ENCODE results near the gene NRIP2.
"Not testable (repeated sequence)": the region's sequence is repeated elsewhere in the genome, so short reads cannot be mapped to it uniquely, and the experiment has no call there.

Gene NRIP2

GRCh38 chr12:2834581-2835491, at the start of gene NRIP2:
Gene NRIP2, minus strand, starts transcription at chr12:2835035. Its CDS starts 52 bp downstream, at chr12:2834983.
- DNase-seq (ENCODE audit: low read depth in 1 of 2, low spot score in 1 of 2), result no peak
- in situ Hi-C loops (cut with HindIII; ENCODE audit: low pct_unique_long_range_greater_than_20kb, low sequenced_read_pairs), result no loop called here
- no peak for TF ChIP-seq JUND (IDR thresholded peaks at IDR 0.05; ENCODE audit: low read depth)

GRCh38 chr12:2879853-2880252, 45.0 kb upstream of the NRIP2 start:
- no peak for TF ChIP-seq JUND (IDR thresholded peaks at IDR 0.05; ENCODE audit: low read depth)
- in situ Hi-C loops (cut with HindIII; ENCODE audit: low pct_unique_long_range_greater_than_20kb, low sequenced_read_pairs), result no loop called here
- DNase-seq (ENCODE audit: low read depth in 1 of 2, low spot score in 1 of 2), result no peak

GRCh38 chr12:2877953-2878732, 43.3 kb upstream of the NRIP2 start:
- DNase-seq (ENCODE audit: low read depth in 1 of 2, low spot score in 1 of 2), result no peak
- TF ChIP-seq JUND (IDR thresholded peaks at IDR 0.05; ENCODE audit: low read depth), result no peak
- in situ Hi-C loops (cut with HindIII; ENCODE audit: low pct_unique_long_range_greater_than_20kb, low sequenced_read_pairs), result no loop called here

GRCh38 chr12:2877047-2877952, 42.5 kb upstream of the NRIP2 start, which contains the start of the genes FOXM1 and RHNO1:
Gene FOXM1, minus strand, starts transcription at chr12:2877174. Its CDS starts 2,696 bp downstream, at chr12:2874478.
Gene RHNO1, plus strand, starts transcription at chr12:2877223. Its CDS starts 8,144 bp downstream, at chr12:2885367.
- no peak for TF ChIP-seq JUND (IDR thresholded peaks at IDR 0.05; ENCODE audit: low read depth)
- in situ Hi-C loops (cut with HindIII; ENCODE audit: low pct_unique_long_range_greater_than_20kb, low sequenced_read_pairs), result no loop called here
- DNase-seq (ENCODE audit: low read depth in 1 of 2, low spot score in 1 of 2), result peak; percentile 90 to 97

- no peak for TF ChIP-seq JUND (IDR thresholded peaks at IDR 0.05; ENCODE audit: low read depth)
- in situ Hi-C loops (cut with HindIII; ENCODE audit: low pct_unique_long_range_greater_than_20kb, low sequenced_read_pairs), result no loop called here
- peak in 1 of 2 experiments; percentile 31 for DNase-seq (ENCODE audit: low read depth in 1 of 2, low spot score in 1 of 2)
Observed at GRCh38 chr12:2876431-2877046, 41.7 kb upstream of the NRIP2 start.

GRCh38 chr12:2868986-2869632, 34.3 kb upstream of the NRIP2 start:
- DNase-seq (ENCODE audit: low read depth in 1 of 2, low spot score in 1 of 2); in situ Hi-C loops (cut with HindIII; ENCODE audit: low pct_unique_long_range_greater_than_20kb, low sequenced_read_pairs): not testable (repeated sequence)

GRCh38 chr12:2864198-2864597, 29.4 kb upstream of the NRIP2 start:
- in situ Hi-C loops (cut with HindIII; ENCODE audit: low pct_unique_long_range_greater_than_20kb, low sequenced_read_pairs), result no loop called here
- no peak for DNase-seq (ENCODE audit: low read depth in 1 of 2, low spot score in 1 of 2)
- no peak for TF ChIP-seq JUND (IDR thresholded peaks at IDR 0.05; ENCODE audit: low read depth)

GRCh38 chr12:2863402-2863801, 28.6 kb upstream of the NRIP2 start:
- in situ Hi-C loops (cut with HindIII; ENCODE audit: low pct_unique_long_range_greater_than_20kb, low sequenced_read_pairs); DNase-seq (ENCODE audit: low read depth in 1 of 2, low spot score in 1 of 2): not testable (repeated sequence)

GRCh38 chr12:2862876-2863275, 28.0 kb upstream of the NRIP2 start:
- DNase-seq (ENCODE audit: low read depth in 1 of 2, low spot score in 1 of 2), result no peak
- in situ Hi-C loops (cut with HindIII; ENCODE audit: low pct_unique_long_range_greater_than_20kb, low sequenced_read_pairs), result no loop called here
- TF ChIP-seq JUND (IDR thresholded peaks at IDR 0.05; ENCODE audit: low read depth), result no peak

- in situ Hi-C loops (cut with HindIII; ENCODE audit: low pct_unique_long_range_greater_than_20kb, low sequenced_read_pairs), result no loop called here
- no peak for TF ChIP-seq JUND (IDR thresholded peaks at IDR 0.05; ENCODE audit: low read depth)
- no peak for DNase-seq (ENCODE audit: low read depth in 1 of 2, low spot score in 1 of 2)
Observed at GRCh38 chr12:2860170-2860569, 25.3 kb upstream of the NRIP2 start.

- TF ChIP-seq JUND (IDR thresholded peaks at IDR 0.05; ENCODE audit: low read depth), result no peak
- DNase-seq (ENCODE audit: low read depth in 1 of 2, low spot score in 1 of 2), result no peak
- in situ Hi-C loops (cut with HindIII; ENCODE audit: low pct_unique_long_range_greater_than_20kb, low sequenced_read_pairs), result no loop called here
Observed at GRCh38 chr12:2858944-2859421, 24.1 kb upstream of the NRIP2 start.

Data from T47D (cell line).